ENCODE data around the gene TMEM238.

TMEM238 gene

DNA sequence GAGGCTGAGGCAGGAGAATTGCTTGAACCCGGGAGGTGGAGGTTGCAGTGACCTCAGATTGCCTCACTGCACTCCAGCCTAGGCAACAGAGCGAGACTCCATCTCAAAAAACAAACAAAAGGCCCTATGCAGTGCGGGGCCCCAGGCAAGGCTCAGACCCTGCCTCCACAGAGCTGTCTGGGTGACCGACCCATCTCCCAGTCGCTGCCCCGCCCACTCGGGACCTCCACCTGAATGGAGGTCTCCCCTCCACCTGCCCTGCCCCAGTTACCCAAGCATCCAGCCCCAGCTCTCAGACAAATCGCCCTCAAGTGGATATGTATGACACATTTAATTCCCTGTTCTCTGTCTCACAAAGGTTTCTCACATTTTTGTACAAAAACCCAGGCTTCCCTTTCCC lies 18.8 kb downstream of the TMEM238 start:
- Histone ChIP-seq H3K4me3 (ENCODE audit: low read depth, low read length) (no peak overlapping the region), H3K36me3 (no peaks in the 10 kb centered on the region), H3K27me3 (ENCODE audit: insufficient read depth, low read depth, severe bottlenecking) (no peaks in the 10 kb centered on the region), H3K9me3 (ENCODE audit: severe bottlenecking) (no peaks in the 10 kb centered on the region), H3K27ac (no peak overlapping the region)
- TF ChIP-seq, protein P1, sequence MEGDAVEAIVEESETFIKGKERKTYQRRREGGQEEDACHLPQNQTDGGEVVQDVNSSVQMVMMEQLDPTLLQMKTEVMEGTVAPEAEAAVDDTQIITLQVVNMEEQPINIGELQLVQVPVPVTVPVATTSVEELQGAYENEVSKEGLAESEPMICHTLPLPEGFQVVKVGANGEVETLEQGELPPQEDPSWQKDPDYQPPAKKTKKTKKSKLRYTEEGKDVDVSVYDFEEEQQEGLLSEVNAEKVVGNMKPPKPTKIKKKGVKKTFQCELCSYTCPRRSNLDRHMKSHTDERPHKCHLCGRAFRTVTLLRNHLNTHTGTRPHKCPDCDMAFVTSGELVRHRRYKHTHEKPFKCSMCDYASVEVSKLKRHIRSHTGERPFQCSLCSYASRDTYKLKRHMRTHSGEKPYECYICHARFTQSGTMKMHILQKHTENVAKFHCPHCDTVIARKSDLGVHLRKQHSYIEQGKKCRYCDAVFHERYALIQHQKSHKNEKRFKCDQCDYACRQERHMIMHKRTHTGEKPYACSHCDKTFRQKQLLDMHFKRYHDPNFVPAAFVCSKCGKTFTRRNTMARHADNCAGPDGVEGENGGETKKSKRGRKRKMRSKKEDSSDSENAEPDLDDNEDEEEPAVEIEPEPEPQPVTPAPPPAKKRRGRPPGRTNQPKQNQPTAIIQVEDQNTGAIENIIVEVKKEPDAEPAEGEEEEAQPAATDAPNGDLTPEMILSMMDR (IDR thresholded peaks at IDR 0.05; ENCODE audit: low read depth, low read length), result no peak
- no peak for DNase-seq

DNA sequence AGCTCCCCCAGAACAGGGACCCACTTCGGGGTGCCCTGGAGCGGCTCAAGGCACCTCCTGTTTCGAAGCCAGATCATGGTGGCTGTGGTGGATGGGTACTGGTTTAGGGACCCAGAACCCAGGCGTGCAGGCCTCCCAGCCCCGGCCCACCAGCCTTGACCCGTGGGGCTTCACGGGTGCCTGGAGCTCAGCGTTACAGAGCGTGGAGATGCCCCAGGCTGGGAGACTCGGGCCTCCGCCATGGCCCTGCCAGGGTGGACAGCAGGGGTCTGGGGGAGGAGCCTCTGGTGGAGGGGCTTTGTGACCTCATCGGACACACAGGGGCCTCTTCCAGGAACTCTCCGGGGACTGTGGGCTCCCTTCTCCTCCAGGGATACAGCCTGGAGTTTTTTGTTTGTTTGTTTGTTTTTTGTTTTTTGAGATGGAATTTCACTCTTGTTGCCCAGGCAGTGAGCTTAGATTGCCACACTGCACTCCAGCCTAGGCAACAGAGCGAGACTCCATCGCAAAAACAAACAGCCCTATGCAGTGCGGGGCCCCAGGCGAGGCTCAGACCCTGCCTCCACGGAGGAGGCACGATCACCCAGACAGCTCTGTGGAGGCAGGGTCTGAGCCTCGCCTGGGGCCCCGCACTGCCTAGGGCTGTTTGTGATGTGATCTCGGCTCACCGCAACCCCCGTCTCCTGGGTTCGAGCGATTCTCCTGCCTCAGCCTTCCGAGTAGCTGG lies 20.9 kb downstream of the TMEM238 start, which contains the start of gene GARIN5B:
TSS of gene GARIN5B (minus strand) at position 271 of the 727 bp plus-strand sequence. CDS start at position 77, 194 bp downstream.
- H3K9me3 ChIP-seq (ENCODE audit: severe bottlenecking), result no peaks in the 10 kb centered on the region
- no peak within 1 kb of the TSS for H3K4me3 ChIP-seq (ENCODE audit: low read depth, low read length)
- DNase-seq, result no peak
- H3K36me3 ChIP-seq, result no peaks in the 10 kb centered on the region
- H3K27me3 ChIP-seq (ENCODE audit: insufficient read depth, low read depth, severe bottlenecking), result no peaks in the 10 kb centered on the region
- no peak within 1 kb of the TSS for H3K27ac ChIP-seq
- TF ChIP-seq, protein P1 (IDR thresholded peaks at IDR 0.05; ENCODE audit: low read depth, low read length), result no peak

DNA sequence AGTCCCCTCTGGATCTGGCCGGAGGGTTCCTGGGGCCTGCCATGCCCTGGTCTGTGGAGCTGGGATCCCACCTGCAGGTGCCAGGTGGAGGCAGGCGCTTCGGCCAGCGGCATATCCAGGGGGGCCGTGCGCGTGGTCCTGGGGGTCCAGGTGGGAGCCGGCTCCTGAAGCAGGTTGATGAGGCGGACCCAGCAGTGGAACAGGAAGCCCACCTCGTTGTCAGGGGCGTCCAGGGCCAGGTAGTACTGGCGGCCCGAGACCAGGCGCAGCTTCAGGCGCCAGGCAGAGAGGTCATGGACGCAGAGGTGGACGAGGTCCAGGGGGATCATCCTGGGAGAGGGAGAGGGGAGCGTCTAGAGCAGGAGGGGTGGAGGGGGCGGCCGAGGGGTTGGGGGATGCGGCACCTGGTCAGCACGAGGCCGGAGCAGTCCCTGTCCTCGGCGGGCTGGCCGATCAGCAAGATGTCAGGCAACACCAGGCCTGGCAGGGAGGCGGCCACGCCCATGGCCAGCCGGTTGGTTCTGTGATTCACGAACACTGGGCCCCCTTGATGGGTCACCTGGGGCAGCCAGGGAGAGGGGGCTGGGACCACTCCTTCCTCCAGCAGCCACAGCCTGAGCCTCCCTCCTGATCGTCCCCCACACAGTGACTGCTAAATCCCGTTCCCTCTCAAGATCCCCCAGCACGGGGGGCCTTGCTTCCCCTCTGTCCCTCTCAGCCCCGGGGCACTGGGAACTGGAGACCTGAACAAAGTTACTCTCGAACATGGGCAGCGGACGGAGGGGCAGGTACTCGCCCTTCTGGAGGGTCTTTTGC lies 21.7 kb downstream of the TMEM238 start:
- H3K36me3 ChIP-seq, result no peaks in the 10 kb centered on the region
- H3K27ac ChIP-seq, result no peak overlapping the region

DNA sequence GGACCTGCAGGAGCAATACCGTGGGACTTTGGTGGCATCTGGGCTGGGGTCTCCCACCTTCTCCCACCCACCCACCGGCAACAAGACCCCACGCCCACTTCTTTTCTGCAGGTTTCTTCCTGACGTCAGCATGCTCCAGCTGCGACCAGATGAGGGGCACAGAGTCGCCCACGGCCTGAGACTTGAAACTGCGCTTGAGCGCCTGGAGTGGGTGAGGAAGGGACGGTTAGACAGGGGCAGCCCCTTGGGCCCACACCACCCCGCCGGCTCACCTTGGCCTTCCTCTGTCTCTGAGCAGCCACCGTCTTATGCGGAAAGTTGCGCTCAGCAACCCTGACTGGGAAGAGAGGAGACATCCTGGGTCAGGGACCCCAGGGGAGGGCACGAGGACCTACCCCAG lies 23.2 kb downstream of the TMEM238 start:
- Histone ChIP-seq H3K9me3 (ENCODE audit: severe bottlenecking) (no peaks in the 10 kb centered on the region), H3K36me3 (no peaks in the 10 kb centered on the region), H3K4me3 (ENCODE audit: low read depth, low read length) (no peak overlapping the region), H3K27ac (no peak overlapping the region), H3K27me3 (ENCODE audit: insufficient read depth, low read depth, severe bottlenecking) (no peaks in the 10 kb centered on the region)
- TF ChIP-seq, protein P1 (IDR thresholded peaks at IDR 0.05; ENCODE audit: low read depth, low read length), result no peak
- no peak for DNase-seq

More for the DNA sequence above, 21.7 kb downstream of the TMEM238 start:
- no peak overlapping the region for H3K4me3 ChIP-seq (ENCODE audit: low read depth, low read length)
- DNase-seq, result no peak
- H3K27me3 ChIP-seq (ENCODE audit: insufficient read depth, low read depth, severe bottlenecking), result no peaks in the 10 kb centered on the region
- H3K9me3 ChIP-seq (ENCODE audit: severe bottlenecking), result no peaks in the 10 kb centered on the region
- TF ChIP-seq, protein P1 (IDR thresholded peaks at IDR 0.05; ENCODE audit: low read depth, low read length), result no peak

DNA sequence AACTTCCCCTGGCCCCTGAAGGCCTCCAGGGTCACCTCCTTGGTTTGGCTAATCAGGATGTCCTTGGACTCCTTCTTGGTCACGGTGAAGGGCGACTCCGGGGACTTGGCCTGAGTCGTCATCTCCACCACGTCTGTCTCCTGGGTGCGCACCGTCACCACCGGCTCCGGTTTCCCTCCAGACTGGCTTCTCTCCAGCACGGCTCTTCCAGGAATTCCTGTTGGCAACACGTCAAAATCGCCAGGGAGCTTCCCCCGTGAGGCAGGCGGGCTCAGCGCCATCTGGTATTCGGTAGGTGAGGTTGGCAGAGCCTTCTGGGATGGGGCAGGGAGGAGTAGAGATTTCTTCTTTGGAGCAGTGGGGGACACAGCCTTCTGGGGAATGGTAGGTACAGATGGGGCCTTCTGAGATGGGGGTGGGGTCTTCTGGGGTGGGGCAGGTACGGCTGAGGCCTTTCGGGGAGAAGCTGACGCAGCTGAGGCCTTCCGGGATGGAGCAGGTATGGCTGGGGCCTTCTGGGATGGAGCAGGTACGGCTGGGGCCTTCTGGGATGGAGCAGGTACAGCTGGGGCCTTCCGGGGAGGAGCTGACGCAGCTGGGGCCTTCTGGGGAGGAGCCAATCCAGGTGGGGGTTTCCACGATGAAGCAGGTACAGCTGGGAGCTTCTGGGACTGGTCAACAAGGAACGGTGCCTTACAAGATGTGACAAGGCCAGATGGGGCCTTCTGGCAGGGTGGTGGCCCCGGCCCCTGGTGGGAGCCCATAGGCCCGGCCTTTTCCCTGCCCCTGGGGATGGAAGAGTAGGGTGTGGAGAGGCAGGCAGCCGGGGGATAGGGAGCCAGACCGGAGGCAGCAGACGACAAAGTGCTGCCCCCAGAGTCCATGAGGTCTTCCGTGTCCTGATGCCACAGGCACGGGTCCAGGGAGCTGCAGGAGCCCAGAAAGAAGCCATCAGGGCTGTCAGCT lies 24.9 kb downstream of the TMEM238 start:
- no peaks in the 10 kb centered on the region for H3K27me3 ChIP-seq (ENCODE audit: insufficient read depth, low read depth, severe bottlenecking)
- H3K27ac ChIP-seq, result no peak overlapping the region
- no peaks in the 10 kb centered on the region for H3K36me3 ChIP-seq
- H3K9me3 ChIP-seq (ENCODE audit: severe bottlenecking), result no peaks in the 10 kb centered on the region
- no peak for DNase-seq
- no peak overlapping the region for H3K4me3 ChIP-seq (ENCODE audit: low read depth, low read length)
- TF ChIP-seq, protein P1 (IDR thresholded peaks at IDR 0.05; ENCODE audit: low read depth, low read length), result no peak
